Left hindlimb (tissue), 1 donor: Measurements from ENCODE around the gene GCN1.

ENCODE experiments used
- DNase-seq: peaks from one replicate; pipeline ENCODE4 v3.0.0-alpha.2; 2018

Gene GCN1

GRCh38 chr12:120090206-120090605, 104.3 kb downstream of the GCN1 start:
- no peak for DNase-seq

- no peak for DNase-seq
Measured at GRCh38 chr12:120089796-120090195, 104.7 kb downstream of the GCN1 start.

GRCh38 chr12:120089105-120089504, 105.4 kb downstream of the GCN1 start:
- no peak for DNase-seq

GRCh38 chr12:120086801-120087621, 107.5 kb downstream of the GCN1 start:
- peak; percentile 98 for DNase-seq

- no peak for DNase-seq
Measured at GRCh38 chr12:120085920-120086645, 108.4 kb downstream of the GCN1 start.

- DNase-seq: no peak
Measured at GRCh38 chr12:120081641-120082040, 112.9 kb downstream of the GCN1 start.

GRCh38 chr12:120079411-120080400, 114.8 kb downstream of the GCN1 start:
- DNase-seq: no peak

- no peak for DNase-seq
Measured at GRCh38 chr12:120078868-120079267, 115.6 kb downstream of the GCN1 start.

GRCh38 chr12:120077260-120077659, 117.3 kb downstream of the GCN1 start:
- no peak for DNase-seq
